GM23338 (cell line): ENCODE data around the gene ADGRF3. TPM values are rescaled to one million over a fixed set of nuclear protein-coding genes. Genes with fewer than 3 reads are reported as not detected.

Experiments
- ATAC-seq: fragments of 200-7000 bp; cut with Tn5 transposase; 3 replicates; pipeline ENCODE4 v1.9.1; 2020
- DNase-seq: peaks from one replicate; pipeline ENCODE4 v3.0.0-alpha.2; 2015; ENCODE audit warnings: low spot score
- H2AFZ ChIP-seq: fragments of 200-600 bp; sonication (generic); 2 replicates; pipeline ENCODE4 v1.8.0; 2016; ENCODE audit warnings: antibody characterized with exemption, mild to moderate bottlenecking, moderate library complexity
- H3F3A ChIP-seq: fragments of 200-600 bp; sonication (generic); replicated peaks from 2 replicates; pipeline ENCODE4 v1.8.0; 2017; ENCODE audit warnings: antibody characterized with exemption, mixed run types, low read depth
- H3K27ac ChIP-seq: fragments of 200-600 bp; sonication (generic); 2 replicates; pipeline ENCODE4 v1.6.1; 2016; ENCODE audit warnings: low read depth
- H3K27me3 ChIP-seq: fragments of 200-600 bp; sonication (generic); 2 replicates; pipeline ENCODE4 v1.8.0; 2016; ENCODE audit warnings: mild to moderate bottlenecking, mixed run types, moderate library complexity; ENCODE audit not compliant: insufficient read depth
- H3K36me3 ChIP-seq: fragments of 200-600 bp; sonication (generic); 2 replicates; pipeline ENCODE4 v1.8.0; 2016; ENCODE audit warnings: mild to moderate bottlenecking; ENCODE audit not compliant: insufficient read depth
- H3K4me1 ChIP-seq: fragments of 200-600 bp; sonication (generic); 2 replicates; pipeline ENCODE4 v1.8.0; 2016; ENCODE audit warnings: mild to moderate bottlenecking, moderate library complexity; ENCODE audit not compliant: insufficient read depth
- H3K4me2 ChIP-seq: fragments of 200-600 bp; sonication (generic); 2 replicates; pipeline ENCODE4 v1.7.1; 2017; ENCODE audit warnings: mixed run types
- H3K4me3 ChIP-seq: fragments of 200-600 bp; sonication (generic); 2 replicates; pipeline ENCODE4 v1.6.1; 2016; ENCODE audit warnings: mixed run types
- H3K79me2 ChIP-seq: fragments of 200-600 bp; sonication (generic); replicated peaks from 2 replicates; pipeline ENCODE4 v1.8.0; 2017; ENCODE audit warnings: mild to moderate bottlenecking; ENCODE audit not compliant: insufficient read depth
- H3K9me2 ChIP-seq: fragments of 200-600 bp; sonication (generic); 2 replicates; pipeline ENCODE4 v1.8.0; 2017; ENCODE audit not compliant: insufficient read depth
- H4K20me1 ChIP-seq: fragments of 200-600 bp; sonication (generic); replicated peaks from 2 replicates; pipeline ENCODE4 v1.8.0; 2017; ENCODE audit warnings: mild to moderate bottlenecking; ENCODE audit not compliant: insufficient read depth
- H3K27ac Mint-ChIP-seq: 2 replicates; pipeline ENCODE4 v1.8.0; 2020; ENCODE audit warnings: inconsistent platforms, mild to moderate bottlenecking, moderate library complexity, mixed read lengths
- H3K27me3 Mint-ChIP-seq: 3 replicates; pipeline ENCODE4 v1.8.0; 2022; ENCODE audit warnings: low read depth, mild to moderate bottlenecking, moderate library complexity, mixed read lengths, inconsistent platforms; ENCODE audit not compliant: insufficient read depth, poor library complexity
- H3K36me3 Mint-ChIP-seq: 3 replicates; pipeline ENCODE4 v1.8.0; 2021; ENCODE audit warnings: low read depth, mild to moderate bottlenecking, inconsistent platforms, moderate library complexity, mixed read lengths
- H3K4me1 Mint-ChIP-seq: 3 replicates; pipeline ENCODE4 v1.8.0; 2020; ENCODE audit warnings: mild to moderate bottlenecking, inconsistent platforms, mixed read lengths
- H3K4me3 Mint-ChIP-seq: 3 replicates; pipeline ENCODE4 v1.8.0; 2021; ENCODE audit warnings: moderate library complexity, mild to moderate bottlenecking, inconsistent platforms, mixed read lengths
- H3K9me3 Mint-ChIP-seq: 3 replicates; pipeline ENCODE4 v1.8.0; 2020; ENCODE audit warnings: moderate library complexity, mild to moderate bottlenecking, inconsistent platforms, mixed read lengths
- CREB1 ChIP-seq: fragments of 250-450 bp; sonication (Bioruptor Pico); IDR thresholded peaks from 2 replicates; pipeline ENCODE4 v1.5.0; 2020; ENCODE audit warnings: low read depth, mild to moderate bottlenecking, moderate library complexity
- NANOG ChIP-seq: IDR thresholded peaks from 2 replicates; pipeline ENCODE4 v1.6.1; 2016; ENCODE audit warnings: antibody characterized with exemption, borderline replicate concordance
- ZNF331 ChIP-seq: fragments of 250-450 bp; sonication (Bioruptor Pico); IDR thresholded peaks from 2 replicates; pipeline ENCODE4 v1.5.0; 2020; ENCODE audit warnings: low read depth, mild to moderate bottlenecking, moderate library complexity
- polyA plus RNA-seq: library from polyadenylated mRNA; unstranded; fragments of >200 nt; fragmentation: Nextera tagmentation; extraction: Ambion mirVana; gene quantifications from 2 replicates; pipeline ENCODE4 v1.2.1, GENCODE V29; 2016
- total RNA-seq: library from RNA; depleted of rRNA; stranded (reverse); fragments of >200 nt; shearing (Covaris generic); gene quantifications from 2 replicates; pipeline ENCODE4 v1.2.3, GENCODE V29; 2014
- TF ChIP-seq, protein P1 (sequence below): IDR thresholded peaks from one replicate; pipeline ENCODE4 v1.6.1; 2018; ENCODE audit warnings: antibody characterized with exemption; ENCODE audit not compliant: unreplicated experiment
- TF ChIP-seq, protein P2 (sequence below): fragments of 250-450 bp; sonication (Bioruptor Pico); IDR thresholded peaks from 2 replicates; pipeline ENCODE4 v1.5.0; 2020; ENCODE audit warnings: mild to moderate bottlenecking, moderate library complexity

ADGRF3 gene
- total and polyA plus RNA-seq, 2 experiments from 2014 or later = 0.38 to 0.39 TPM

DNA sequence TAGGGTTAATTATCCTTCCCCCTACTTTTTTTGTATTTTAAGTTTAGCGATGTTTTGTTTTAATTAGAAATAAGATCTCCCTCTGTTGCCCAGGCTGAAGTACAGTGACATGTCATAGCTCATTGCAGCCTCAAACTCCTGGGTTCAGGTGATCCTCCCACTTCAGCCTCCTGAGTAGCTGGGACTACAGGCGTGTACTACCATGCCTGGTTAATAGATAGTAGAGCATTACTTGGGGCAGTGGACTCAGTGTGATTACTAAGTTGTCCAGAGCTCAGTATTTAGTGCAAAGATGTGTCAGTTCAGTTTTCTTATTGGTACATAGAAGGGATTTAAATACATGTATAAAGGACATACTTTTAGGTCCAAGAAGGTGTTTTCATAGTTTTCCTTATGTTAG, 9.5 kb upstream of the ADGRF3 start:
- Histone ChIP-seq H3K4me3 (no peak overlapping the region), H2AFZ (no peak overlapping the region), H3K27me3 (no peaks in the 10 kb centered on the region), H3K79me2 (peaks cover 100% of the 10 kb centered on the region), H3K4me2 (no peak overlapping the region), H3F3A (no peaks in the 10 kb centered on the region), H3K36me3 (no peaks in the 10 kb centered on the region), H3K9me2 (no peaks in the 10 kb centered on the region), H4K20me1 (peaks cover 49% of the 10 kb centered on the region), H3K27ac (no peak overlapping the region), H3K4me1 (peaks cover 6% of the 10 kb centered on the region; the same call in 1 of the 2 replicates)
- DNase-seq (no peak), ATAC-seq (no peak)
- TF ChIP-seq, protein P1, sequence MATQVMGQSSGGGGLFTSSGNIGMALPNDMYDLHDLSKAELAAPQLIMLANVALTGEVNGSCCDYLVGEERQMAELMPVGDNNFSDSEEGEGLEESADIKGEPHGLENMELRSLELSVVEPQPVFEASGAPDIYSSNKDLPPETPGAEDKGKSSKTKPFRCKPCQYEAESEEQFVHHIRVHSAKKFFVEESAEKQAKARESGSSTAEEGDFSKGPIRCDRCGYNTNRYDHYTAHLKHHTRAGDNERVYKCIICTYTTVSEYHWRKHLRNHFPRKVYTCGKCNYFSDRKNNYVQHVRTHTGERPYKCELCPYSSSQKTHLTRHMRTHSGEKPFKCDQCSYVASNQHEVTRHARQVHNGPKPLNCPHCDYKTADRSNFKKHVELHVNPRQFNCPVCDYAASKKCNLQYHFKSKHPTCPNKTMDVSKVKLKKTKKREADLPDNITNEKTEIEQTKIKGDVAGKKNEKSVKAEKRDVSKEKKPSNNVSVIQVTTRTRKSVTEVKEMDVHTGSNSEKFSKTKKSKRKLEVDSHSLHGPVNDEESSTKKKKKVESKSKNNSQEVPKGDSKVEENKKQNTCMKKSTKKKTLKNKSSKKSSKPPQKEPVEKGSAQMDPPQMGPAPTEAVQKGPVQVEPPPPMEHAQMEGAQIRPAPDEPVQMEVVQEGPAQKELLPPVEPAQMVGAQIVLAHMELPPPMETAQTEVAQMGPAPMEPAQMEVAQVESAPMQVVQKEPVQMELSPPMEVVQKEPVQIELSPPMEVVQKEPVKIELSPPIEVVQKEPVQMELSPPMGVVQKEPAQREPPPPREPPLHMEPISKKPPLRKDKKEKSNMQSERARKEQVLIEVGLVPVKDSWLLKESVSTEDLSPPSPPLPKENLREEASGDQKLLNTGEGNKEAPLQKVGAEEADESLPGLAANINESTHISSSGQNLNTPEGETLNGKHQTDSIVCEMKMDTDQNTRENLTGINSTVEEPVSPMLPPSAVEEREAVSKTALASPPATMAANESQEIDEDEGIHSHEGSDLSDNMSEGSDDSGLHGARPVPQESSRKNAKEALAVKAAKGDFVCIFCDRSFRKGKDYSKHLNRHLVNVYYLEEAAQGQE = no peak
- TF ChIP-seq CREB1 (no peak), ZNF331 (CRISPR knock-in tag) (no peak), NANOG (no peak)
- TF ChIP-seq, protein P2, sequence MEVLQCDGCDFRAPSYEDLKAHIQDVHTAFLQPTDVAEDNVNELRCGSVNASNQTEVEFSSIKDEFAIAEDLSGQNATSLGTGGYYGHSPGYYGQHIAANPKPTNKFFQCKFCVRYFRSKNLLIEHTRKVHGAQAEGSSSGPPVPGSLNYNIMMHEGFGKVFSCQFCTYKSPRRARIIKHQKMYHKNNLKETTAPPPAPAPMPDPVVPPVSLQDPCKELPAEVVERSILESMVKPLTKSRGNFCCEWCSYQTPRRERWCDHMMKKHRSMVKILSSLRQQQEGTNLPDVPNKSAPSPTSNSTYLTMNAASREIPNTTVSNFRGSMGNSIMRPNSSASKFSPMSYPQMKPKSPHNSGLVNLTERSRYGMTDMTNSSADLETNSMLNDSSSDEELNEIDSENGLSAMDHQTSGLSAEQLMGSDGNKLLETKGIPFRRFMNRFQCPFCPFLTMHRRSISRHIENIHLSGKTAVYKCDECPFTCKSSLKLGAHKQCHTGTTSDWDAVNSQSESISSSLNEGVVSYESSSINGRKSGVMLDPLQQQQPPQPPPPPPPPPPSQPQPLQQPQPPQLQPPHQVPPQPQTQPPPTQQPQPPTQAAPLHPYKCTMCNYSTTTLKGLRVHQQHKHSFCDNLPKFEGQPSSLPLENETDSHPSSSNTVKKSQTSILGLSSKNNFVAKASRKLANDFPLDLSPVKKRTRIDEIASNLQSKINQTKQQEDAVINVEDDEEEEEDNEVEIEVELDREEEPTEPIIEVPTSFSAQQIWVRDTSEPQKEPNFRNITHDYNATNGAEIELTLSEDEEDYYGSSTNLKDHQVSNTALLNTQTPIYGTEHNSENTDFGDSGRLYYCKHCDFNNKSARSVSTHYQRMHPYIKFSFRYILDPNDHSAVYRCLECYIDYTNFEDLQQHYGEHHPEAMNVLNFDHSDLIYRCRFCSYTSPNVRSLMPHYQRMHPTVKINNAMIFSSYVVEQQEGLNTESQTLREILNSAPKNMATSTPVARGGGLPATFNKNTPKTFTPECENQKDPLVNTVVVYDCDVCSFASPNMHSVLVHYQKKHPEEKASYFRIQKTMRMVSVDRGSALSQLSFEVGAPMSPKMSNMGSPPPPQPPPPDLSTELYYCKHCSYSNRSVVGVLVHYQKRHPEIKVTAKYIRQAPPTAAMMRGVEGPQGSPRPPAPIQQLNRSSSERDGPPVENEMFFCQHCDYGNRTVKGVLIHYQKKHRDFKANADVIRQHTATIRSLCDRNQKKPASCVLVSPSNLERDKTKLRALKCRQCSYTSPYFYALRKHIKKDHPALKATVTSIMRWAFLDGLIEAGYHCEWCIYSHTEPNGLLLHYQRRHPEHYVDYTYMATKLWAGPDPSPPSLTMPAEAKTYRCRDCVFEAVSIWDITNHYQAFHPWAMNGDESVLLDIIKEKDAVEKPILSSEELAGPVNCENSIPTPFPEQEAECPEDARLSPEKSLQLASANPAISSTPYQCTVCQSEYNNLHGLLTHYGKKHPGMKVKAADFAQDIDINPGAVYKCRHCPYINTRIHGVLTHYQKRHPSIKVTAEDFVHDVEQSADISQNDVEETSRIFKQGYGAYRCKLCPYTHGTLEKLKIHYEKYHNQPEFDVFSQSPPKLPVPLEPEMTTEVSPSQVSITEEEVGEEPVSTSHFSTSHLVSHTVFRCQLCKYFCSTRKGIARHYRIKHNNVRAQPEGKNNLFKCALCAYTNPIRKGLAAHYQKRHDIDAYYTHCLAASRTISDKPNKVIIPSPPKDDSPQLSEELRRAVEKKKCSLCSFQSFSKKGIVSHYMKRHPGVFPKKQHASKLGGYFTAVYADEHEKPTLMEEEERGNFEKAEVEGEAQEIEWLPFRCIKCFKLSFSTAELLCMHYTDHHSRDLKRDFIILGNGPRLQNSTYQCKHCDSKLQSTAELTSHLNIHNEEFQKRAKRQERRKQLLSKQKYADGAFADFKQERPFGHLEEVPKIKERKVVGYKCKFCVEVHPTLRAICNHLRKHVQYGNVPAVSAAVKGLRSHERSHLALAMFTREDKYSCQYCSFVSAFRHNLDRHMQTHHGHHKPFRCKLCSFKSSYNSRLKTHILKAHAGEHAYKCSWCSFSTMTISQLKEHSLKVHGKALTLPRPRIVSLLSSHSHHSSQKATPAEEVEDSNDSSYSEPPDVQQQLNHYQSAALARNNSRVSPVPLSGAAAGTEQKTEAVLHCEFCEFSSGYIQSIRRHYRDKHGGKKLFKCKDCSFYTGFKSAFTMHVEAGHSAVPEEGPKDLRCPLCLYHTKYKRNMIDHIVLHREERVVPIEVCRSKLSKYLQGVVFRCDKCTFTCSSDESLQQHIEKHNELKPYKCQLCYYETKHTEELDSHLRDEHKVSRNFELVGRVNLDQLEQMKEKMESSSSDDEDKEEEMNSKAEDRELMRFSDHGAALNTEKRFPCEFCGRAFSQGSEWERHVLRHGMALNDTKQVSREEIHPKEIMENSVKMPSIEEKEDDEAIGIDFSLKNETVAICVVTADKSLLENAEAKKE (CRISPR knock-in tag) = no peak
- H3K4me1 Mint-ChIP-seq = peaks cover 23% of the 10 kb centered on the region
- H3K27me3 Mint-ChIP-seq = no peaks in the 10 kb centered on the region
- no peak overlapping the region for H3K27ac Mint-ChIP-seq
- H3K36me3 Mint-ChIP-seq = peaks cover 12% of the 10 kb centered on the region
- H3K9me3 Mint-ChIP-seq = no peaks in the 10 kb centered on the region
- H3K4me3 Mint-ChIP-seq = no peak overlapping the region
